ENCODE results near the gene TGIF2. TPM values are rescaled to one million over a fixed set of nuclear protein-coding genes. Genes with fewer than 3 reads are reported as not detected.
"Not testable (repeated sequence)": the region's sequence is repeated elsewhere in the genome, so short reads cannot be mapped to it uniquely, and the experiment has no call there.

Gene TGIF2
- total and polyA plus RNA-seq, 2 donors from 2014 or later: 11.0 to 15.3 TPM

GRCh38 chr20:36633285-36633772, 59.9 kb downstream of the TGIF2 start:
- no peak for DNase-seq
- intact Hi-C loops (cut with DNase I): no loop called here
- TF ChIP-seq CTCF (IDR thresholded peaks at IDR 0.05; ENCODE audit: borderline replicate concordance, extremely low read depth, insufficient read depth): no peak
- Histone ChIP-seq H3K4me3 (ENCODE audit: low read length in 3 of 3) (no peak overlapping the region), H3K36me3 (ENCODE audit: control insufficient read depth in 2 of 3, insufficient read depth in 3 of 3, low read length in 3 of 3) (no peaks in the 10 kb centered on the region), H3K27me3 (ENCODE audit: control insufficient read depth, insufficient read depth, low read length) (no peaks in the 10 kb centered on the region), H3K4me1 (ENCODE audit: control insufficient read depth in 2 of 3, insufficient read depth in 2 of 3, low read depth in 1 of 3, low read length in 3 of 3) (no peaks in the 10 kb centered on the region), H3K9ac (ENCODE audit: low read length in 3 of 3) (no peak overlapping the region), H3K9me3 (ENCODE audit: control insufficient read depth in 2 of 3, insufficient read depth in 1 of 3, low read length in 3 of 3) (no peaks in the 10 kb centered on the region), H3K27ac (ENCODE audit: low read depth in 2 of 2, low read length in 2 of 2) (no peak overlapping the region)
- FAIRE-seq: no peak

- H3K9me3 ChIP-seq (ENCODE audit: control insufficient read depth in 2 of 3, insufficient read depth in 1 of 3, low read length in 3 of 3): no peaks in the 10 kb centered on the region
- DNase-seq (no peak), FAIRE-seq (no peak)
- H3K27me3 ChIP-seq (ENCODE audit: control insufficient read depth, insufficient read depth, low read length): no peaks in the 10 kb centered on the region
- H3K4me3 ChIP-seq (ENCODE audit: low read length in 3 of 3): no peak overlapping the region
- no peaks in the 10 kb centered on the region for H3K4me1 ChIP-seq (ENCODE audit: control insufficient read depth in 2 of 3, insufficient read depth in 2 of 3, low read depth in 1 of 3, low read length in 3 of 3)
- no peak for TF ChIP-seq CTCF (IDR thresholded peaks at IDR 0.05; ENCODE audit: borderline replicate concordance, extremely low read depth, insufficient read depth)
- H3K36me3 ChIP-seq (ENCODE audit: control insufficient read depth in 2 of 3, insufficient read depth in 3 of 3, low read length in 3 of 3): no peaks in the 10 kb centered on the region
- H3K27ac ChIP-seq (ENCODE audit: low read depth in 2 of 2, low read length in 2 of 2): no peak overlapping the region
- no peak overlapping the region for H3K9ac ChIP-seq (ENCODE audit: low read length in 3 of 3)
- intact Hi-C loops (cut with DNase I): no loop called here
Measured at GRCh38 chr20:36634342-36634741, 60.9 kb downstream of the TGIF2 start.

- H3K4me3 ChIP-seq (ENCODE audit: low read length in 3 of 3); H3K27me3 ChIP-seq (ENCODE audit: control insufficient read depth, insufficient read depth, low read length); intact Hi-C loops (cut with DNase I); H3K9ac ChIP-seq (ENCODE audit: low read length in 3 of 3); FAIRE-seq; DNase-seq; H3K27ac ChIP-seq (ENCODE audit: low read depth in 2 of 2, low read length in 2 of 2); H3K36me3 ChIP-seq (ENCODE audit: control insufficient read depth in 2 of 3, insufficient read depth in 3 of 3, low read length in 3 of 3); H3K4me1 ChIP-seq (ENCODE audit: control insufficient read depth in 2 of 3, insufficient read depth in 2 of 3, low read depth in 1 of 3, low read length in 3 of 3); H3K9me3 ChIP-seq (ENCODE audit: control insufficient read depth in 2 of 3, insufficient read depth in 1 of 3, low read length in 3 of 3): not testable (repeated sequence)
Measured at GRCh38 chr20:36638876-36639400, 65.5 kb downstream of the TGIF2 start.

GRCh38 chr20:36641506-36641843, 68.1 kb downstream of the TGIF2 start:
- DNase-seq (no peak), FAIRE-seq (no peak)
- no peaks in the 10 kb centered on the region for H3K9me3 ChIP-seq (ENCODE audit: control insufficient read depth in 2 of 3, insufficient read depth in 1 of 3, low read length in 3 of 3)
- intact Hi-C loops (cut with DNase I): no loop called here
- no peak overlapping the region for H3K9ac ChIP-seq (ENCODE audit: low read length in 3 of 3)
- H3K27ac ChIP-seq (ENCODE audit: low read depth in 2 of 2, low read length in 2 of 2): no peak overlapping the region
- H3K4me1 ChIP-seq (ENCODE audit: control insufficient read depth in 2 of 3, insufficient read depth in 2 of 3, low read depth in 1 of 3, low read length in 3 of 3): no peaks in the 10 kb centered on the region
- H3K36me3 ChIP-seq (ENCODE audit: control insufficient read depth in 2 of 3, insufficient read depth in 3 of 3, low read length in 3 of 3): no peaks in the 10 kb centered on the region
- H3K4me3 ChIP-seq (ENCODE audit: low read length in 3 of 3): no peak overlapping the region
- no peaks in the 10 kb centered on the region for H3K27me3 ChIP-seq (ENCODE audit: control insufficient read depth, insufficient read depth, low read length)
- no peak for TF ChIP-seq CTCF (IDR thresholded peaks at IDR 0.05; ENCODE audit: borderline replicate concordance, extremely low read depth, insufficient read depth)
